BE2C (cell line): ENCODE results near the gene LRCOL1.

Source experiments
- DNase-seq: peaks from one replicate; pipeline ENCODE4 v3.0.0-alpha.2; 2020
- H3K27me3 ChIP-seq: fragments of 250-450 bp; sonication (Bioruptor Pico); 2 replicates; pipeline ENCODE4 v1.5.1; 2020; ENCODE audit warnings: mild to moderate bottlenecking
- H3K36me3 ChIP-seq: fragments of 250-450 bp; sonication (Bioruptor Pico); 2 replicates; pipeline ENCODE4 v1.5.1; 2020; ENCODE audit warnings: mild to moderate bottlenecking
- H3K4me1 ChIP-seq: fragments of 250-450 bp; sonication (Bioruptor Pico); 2 replicates; pipeline ENCODE4 v1.5.1; 2020
- H3K4me3 ChIP-seq: 2 replicates; pipeline ENCODE4 v1.5.1; 2011; ENCODE audit warnings: low read depth, low read length
- H3K9me3 ChIP-seq: fragments of 250-450 bp; sonication (Bioruptor Pico); 2 replicates; pipeline ENCODE4 v1.5.1; 2020
- CTCF ChIP-seq: IDR thresholded peaks from 2 replicates; pipeline ENCODE4 v1.5.1; 2012; ENCODE audit warnings: mild to moderate bottlenecking, low read depth, low read length

LRCOL1 gene

GRCh38 chr12:132559652-132560363, 50.6 kb downstream of the LRCOL1 start:
- DNase-seq: peak; percentile 62
- TF ChIP-seq CTCF: no peak
- Histone ChIP-seq H3K4me1 (no peaks in the 10 kb centered on the region), H3K9me3 (no peaks in the 10 kb centered on the region), H3K36me3 (no peaks in the 10 kb centered on the region), H3K4me3 (peak overlapping the region; percentile 54), H3K27me3 (peaks cover 20% of the 10 kb centered on the region)

- no peak overlapping the region for H3K4me3 ChIP-seq
Observed at GRCh38 chr12:132558861-132559623, 51.3 kb downstream of the LRCOL1 start.

GRCh38 chr12:132558042-132558856, 52.1 kb downstream of the LRCOL1 start:
- H3K9me3 ChIP-seq: no peaks in the 10 kb centered on the region
- no peaks in the 10 kb centered on the region for H3K4me1 ChIP-seq
- DNase-seq: no peak
- peaks cover 20% of the 10 kb centered on the region for H3K27me3 ChIP-seq
- no peak overlapping the region for H3K4me3 ChIP-seq
- no peaks in the 10 kb centered on the region for H3K36me3 ChIP-seq
- TF ChIP-seq CTCF: no peak

More at GRCh38 chr12:132558861-132559623, 51.3 kb downstream of the LRCOL1 start:
- no peaks in the 10 kb centered on the region for H3K4me1 ChIP-seq
- no peaks in the 10 kb centered on the region for H3K36me3 ChIP-seq
- no peaks in the 10 kb centered on the region for H3K9me3 ChIP-seq
- no peak for TF ChIP-seq CTCF
- H3K27me3 ChIP-seq: peaks cover 20% of the 10 kb centered on the region
- no peak for DNase-seq

- no peak for DNase-seq
- H3K27me3 ChIP-seq: peaks cover 20% of the 10 kb centered on the region
- no peak overlapping the region for H3K4me3 ChIP-seq
- TF ChIP-seq CTCF: no peak
- no peaks in the 10 kb centered on the region for H3K9me3 ChIP-seq
- no peaks in the 10 kb centered on the region for H3K36me3 ChIP-seq
- no peaks in the 10 kb centered on the region for H3K4me1 ChIP-seq
Observed at GRCh38 chr12:132557291-132558015, 52.9 kb downstream of the LRCOL1 start.

- TF ChIP-seq CTCF: no peak
- Histone ChIP-seq H3K36me3 (no peaks in the 10 kb centered on the region), H3K4me1 (no peaks in the 10 kb centered on the region), H3K4me3 (no peak overlapping the region), H3K27me3 (peaks cover 20% of the 10 kb centered on the region), H3K9me3 (no peaks in the 10 kb centered on the region)
- no peak for DNase-seq
Observed at GRCh38 chr12:132556801-132557200, 53.6 kb downstream of the LRCOL1 start.
